ENCODE measurements around the gene AK5.

AK5 gene

DNA sequence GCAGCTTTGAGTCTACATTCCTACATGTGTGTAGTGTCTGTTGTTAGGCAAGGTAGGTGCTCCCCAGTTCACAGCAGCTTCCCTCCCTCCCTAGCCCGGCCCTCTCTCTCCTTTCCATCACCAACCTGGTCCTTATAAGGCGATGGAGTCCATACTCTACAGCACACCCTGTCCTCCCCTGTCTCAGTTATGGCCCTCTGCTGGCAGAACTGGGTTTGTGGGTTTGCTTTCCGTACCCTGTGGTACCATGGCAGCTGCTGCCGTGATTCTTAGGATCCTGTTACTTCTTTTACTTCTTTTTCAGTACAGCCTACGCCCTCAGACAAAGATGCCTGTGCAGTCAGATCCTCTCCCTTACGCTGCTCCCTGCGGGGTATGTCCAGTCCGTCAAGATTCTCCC, 31.7 kb downstream of the AK5 start:
- no peak overlapping the region for H3K27ac ChIP-seq (ENCODE audit: low read depth, low read length)

DNA sequence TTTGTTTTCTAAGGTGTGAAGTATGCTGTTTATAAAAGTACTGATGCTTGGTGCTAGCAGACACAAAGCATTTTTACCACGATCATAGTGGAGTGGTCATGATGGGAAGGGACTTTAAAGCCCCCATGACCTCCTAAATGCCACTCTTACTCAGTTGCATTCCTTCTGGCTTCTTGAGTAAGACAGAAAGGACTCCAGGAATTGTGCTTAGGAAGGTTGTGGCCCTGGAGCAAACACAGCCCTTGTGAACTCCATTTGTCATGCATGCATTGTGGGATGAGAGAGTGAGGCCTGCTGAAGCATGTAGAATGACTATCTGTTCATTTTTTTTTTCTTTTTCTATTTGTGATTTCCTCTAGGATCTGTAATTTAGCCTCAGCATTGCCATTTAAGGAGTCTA, 34.2 kb downstream of the AK5 start:
- no peak overlapping the region for H3K27ac ChIP-seq (ENCODE audit: low read depth, low read length)
- H3K9me3 ChIP-seq (ENCODE audit: control insufficient read depth in 1 of 2, low read length in 2 of 2): no peaks in the 10 kb centered on the region
- H3K9ac ChIP-seq (ENCODE audit: low read depth in 1 of 2, low read length in 2 of 2): no peak overlapping the region
- no peak overlapping the region for H3K4me3 ChIP-seq (ENCODE audit: low read depth in 1 of 2, low read length in 2 of 2)
- H3K4me1 ChIP-seq (ENCODE audit: control insufficient read depth in 1 of 2, insufficient read depth in 2 of 2, low read length in 2 of 2): no peaks in the 10 kb centered on the region
- H3K36me3 ChIP-seq (ENCODE audit: control insufficient read depth in 1 of 2, insufficient read depth in 2 of 2, low read length in 2 of 2): no peaks in the 10 kb centered on the region
- no peaks in the 10 kb centered on the region for H3K27me3 ChIP-seq (ENCODE audit: control insufficient read depth in 1 of 2, insufficient read depth in 2 of 2, low read length in 2 of 2)

More for the DNA sequence above, 31.7 kb downstream of the AK5 start:
- Histone ChIP-seq H3K9me3 (ENCODE audit: control insufficient read depth in 1 of 2, low read length in 2 of 2) (no peaks in the 10 kb centered on the region), H3K27me3 (ENCODE audit: control insufficient read depth in 1 of 2, insufficient read depth in 2 of 2, low read length in 2 of 2) (no peaks in the 10 kb centered on the region), H3K9ac (ENCODE audit: low read depth in 1 of 2, low read length in 2 of 2) (no peak overlapping the region), H3K4me3 (ENCODE audit: low read depth in 1 of 2, low read length in 2 of 2) (no peak overlapping the region), H3K4me1 (ENCODE audit: control insufficient read depth in 1 of 2, insufficient read depth in 2 of 2, low read length in 2 of 2) (no peaks in the 10 kb centered on the region), H3K36me3 (ENCODE audit: control insufficient read depth in 1 of 2, insufficient read depth in 2 of 2, low read length in 2 of 2) (no peaks in the 10 kb centered on the region)

DNA sequence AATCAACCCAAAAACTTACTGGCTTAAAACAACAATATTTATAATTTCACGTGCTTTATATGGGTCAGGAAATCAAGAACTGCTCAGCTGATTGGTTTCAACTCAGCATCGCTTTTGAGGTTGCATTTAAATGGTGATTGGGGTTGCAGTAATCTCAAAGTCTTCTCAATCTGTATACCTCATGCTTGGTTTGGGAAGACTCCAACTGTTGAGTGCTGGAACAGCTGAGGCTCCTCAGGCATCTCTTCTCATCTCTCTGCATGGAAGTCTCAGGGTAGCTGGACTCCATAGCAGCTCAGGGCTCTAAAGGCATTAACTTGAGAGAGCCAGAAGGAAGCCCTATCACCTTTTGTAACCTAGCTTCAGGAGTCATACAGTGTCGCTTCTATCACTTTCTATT, 35.1 kb downstream of the AK5 start:
- Histone ChIP-seq H3K4me1 (ENCODE audit: control insufficient read depth in 1 of 2, insufficient read depth in 2 of 2, low read length in 2 of 2) (no peaks in the 10 kb centered on the region), H3K9me3 (ENCODE audit: control insufficient read depth in 1 of 2, low read length in 2 of 2) (no peaks in the 10 kb centered on the region), H3K27ac (ENCODE audit: low read depth, low read length) (no peak overlapping the region), H3K9ac (ENCODE audit: low read depth in 1 of 2, low read length in 2 of 2) (no peak overlapping the region), H3K27me3 (ENCODE audit: control insufficient read depth in 1 of 2, insufficient read depth in 2 of 2, low read length in 2 of 2) (no peaks in the 10 kb centered on the region), H3K36me3 (ENCODE audit: control insufficient read depth in 1 of 2, insufficient read depth in 2 of 2, low read length in 2 of 2) (no peaks in the 10 kb centered on the region), H3K4me3 (ENCODE audit: low read depth in 1 of 2, low read length in 2 of 2) (no peak overlapping the region)

DNA sequence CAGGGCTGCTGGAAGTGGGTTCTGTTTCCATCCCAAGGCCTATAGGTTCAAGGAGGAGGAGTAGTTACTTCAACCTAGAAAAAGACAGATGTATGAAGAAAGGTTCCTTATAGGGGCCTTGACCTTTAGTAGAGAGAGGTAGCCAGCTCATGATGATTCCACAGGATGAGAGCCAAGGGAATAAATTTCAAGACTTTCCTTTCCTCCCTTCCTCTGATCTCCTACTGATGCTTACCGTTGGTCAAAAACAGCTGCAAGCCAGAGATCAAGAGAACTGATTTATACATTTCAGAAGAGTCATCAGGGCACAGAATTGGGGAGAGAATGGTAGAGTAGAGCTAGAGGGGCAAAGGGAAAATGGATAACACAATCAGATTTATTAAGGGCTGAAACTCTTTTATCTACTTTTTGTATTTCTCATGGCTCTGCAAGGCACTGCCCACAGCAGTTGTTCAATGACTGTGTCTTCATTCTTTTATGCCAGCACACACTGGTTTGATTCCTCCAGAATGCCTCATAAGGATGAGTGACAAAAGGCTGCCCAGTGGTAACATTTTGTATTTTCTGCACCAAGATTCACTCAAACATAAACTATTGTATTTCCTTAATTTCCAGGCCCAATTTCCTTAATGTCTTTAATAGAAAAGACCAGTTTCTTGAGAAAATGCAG, 37.4 kb downstream of the AK5 start:
- Histone ChIP-seq H3K4me1 (ENCODE audit: control insufficient read depth in 1 of 2, insufficient read depth in 2 of 2, low read length in 2 of 2) (no peaks in the 10 kb centered on the region), H3K36me3 (ENCODE audit: control insufficient read depth in 1 of 2, insufficient read depth in 2 of 2, low read length in 2 of 2) (no peaks in the 10 kb centered on the region), H3K4me3 (ENCODE audit: low read depth in 1 of 2, low read length in 2 of 2) (no peak overlapping the region), H3K9me3 (ENCODE audit: control insufficient read depth in 1 of 2, low read length in 2 of 2) (no peaks in the 10 kb centered on the region), H3K27me3 (ENCODE audit: control insufficient read depth in 1 of 2, insufficient read depth in 2 of 2, low read length in 2 of 2) (no peaks in the 10 kb centered on the region), H3K27ac (ENCODE audit: low read depth, low read length) (no peak overlapping the region), H3K9ac (ENCODE audit: low read depth in 1 of 2, low read length in 2 of 2) (no peak overlapping the region)

DNA sequence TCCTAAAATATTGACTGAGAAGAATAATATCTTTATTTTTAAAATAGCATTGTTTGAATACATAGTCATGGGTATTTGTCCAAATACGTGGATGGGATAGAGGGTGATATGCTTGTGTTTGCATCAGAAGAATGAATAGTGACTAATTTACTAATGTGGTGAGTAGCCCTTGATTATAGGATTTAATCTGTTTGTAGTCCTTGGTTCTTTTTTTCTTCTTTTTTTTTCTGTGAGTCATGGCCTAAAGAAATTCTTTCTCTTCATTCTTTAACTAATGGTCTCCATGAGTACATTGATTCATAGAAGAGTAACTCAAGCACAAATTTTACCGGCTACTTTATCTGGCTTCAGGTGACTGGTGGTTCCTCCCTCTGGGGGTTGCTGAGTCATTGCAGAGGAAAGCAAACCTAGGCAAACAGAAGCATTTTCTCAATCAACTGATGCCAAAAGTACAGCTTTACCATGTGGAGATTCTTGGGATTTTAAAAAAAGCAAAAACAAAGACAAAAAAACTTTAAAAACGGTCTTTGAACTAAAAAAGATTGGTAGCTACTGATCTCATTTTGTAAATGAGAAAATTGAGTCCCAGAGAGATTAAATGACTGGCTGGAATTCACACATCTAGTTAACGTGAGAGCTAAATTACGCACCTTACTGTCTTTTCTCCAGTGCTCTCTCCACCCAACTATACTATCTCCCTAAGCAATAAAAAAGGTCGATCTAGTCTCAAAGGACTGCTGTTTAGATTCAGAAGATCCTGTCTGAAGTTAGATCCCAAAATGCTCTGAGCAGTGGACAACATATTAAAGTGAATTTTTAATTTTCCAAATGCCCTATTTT, 40.5 kb downstream of the AK5 start:
- H3K36me3 ChIP-seq (ENCODE audit: control insufficient read depth in 1 of 2, insufficient read depth in 2 of 2, low read length in 2 of 2): no peaks in the 10 kb centered on the region
- no peaks in the 10 kb centered on the region for H3K4me1 ChIP-seq (ENCODE audit: control insufficient read depth in 1 of 2, insufficient read depth in 2 of 2, low read length in 2 of 2)
- no peak overlapping the region for H3K4me3 ChIP-seq (ENCODE audit: low read depth in 1 of 2, low read length in 2 of 2)
- no peak overlapping the region for H3K9ac ChIP-seq (ENCODE audit: low read depth in 1 of 2, low read length in 2 of 2)
- H3K27me3 ChIP-seq (ENCODE audit: control insufficient read depth in 1 of 2, insufficient read depth in 2 of 2, low read length in 2 of 2): no peaks in the 10 kb centered on the region
- no peak overlapping the region for H3K27ac ChIP-seq (ENCODE audit: low read depth, low read length)
- H3K9me3 ChIP-seq (ENCODE audit: control insufficient read depth in 1 of 2, low read length in 2 of 2): no peaks in the 10 kb centered on the region

DNA sequence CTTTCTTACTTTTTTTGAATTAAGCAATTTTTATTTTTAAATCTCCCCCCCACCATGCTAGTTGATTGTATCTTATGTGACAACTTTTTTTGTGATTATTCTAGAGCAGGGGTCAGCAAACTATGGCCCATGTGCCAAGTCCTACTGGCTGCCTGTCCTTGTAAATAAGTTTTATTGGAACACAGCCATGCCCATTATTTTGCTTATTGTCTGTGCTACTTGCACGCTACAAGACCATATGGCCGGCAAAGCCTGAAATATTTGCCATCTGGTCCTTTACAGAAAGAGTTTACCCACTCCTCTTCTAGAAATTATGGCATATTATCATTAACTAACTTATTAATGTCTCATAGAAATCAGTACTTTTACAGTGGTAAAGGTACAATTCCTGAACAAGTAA, 51.7 kb downstream of the AK5 start:
- no peaks in the 10 kb centered on the region for H3K4me1 ChIP-seq (ENCODE audit: control insufficient read depth in 1 of 2, insufficient read depth in 2 of 2, low read length in 2 of 2)
- H3K4me3 ChIP-seq (ENCODE audit: low read depth in 1 of 2, low read length in 2 of 2): no peak overlapping the region
- no peaks in the 10 kb centered on the region for H3K9me3 ChIP-seq (ENCODE audit: control insufficient read depth in 1 of 2, low read length in 2 of 2)
- no peak overlapping the region for H3K9ac ChIP-seq (ENCODE audit: low read depth in 1 of 2, low read length in 2 of 2)
- no peaks in the 10 kb centered on the region for H3K36me3 ChIP-seq (ENCODE audit: control insufficient read depth in 1 of 2, insufficient read depth in 2 of 2, low read length in 2 of 2)
- H3K27me3 ChIP-seq (ENCODE audit: control insufficient read depth in 1 of 2, insufficient read depth in 2 of 2, low read length in 2 of 2): no peaks in the 10 kb centered on the region
- no peak overlapping the region for H3K27ac ChIP-seq (ENCODE audit: low read depth, low read length)

DNA sequence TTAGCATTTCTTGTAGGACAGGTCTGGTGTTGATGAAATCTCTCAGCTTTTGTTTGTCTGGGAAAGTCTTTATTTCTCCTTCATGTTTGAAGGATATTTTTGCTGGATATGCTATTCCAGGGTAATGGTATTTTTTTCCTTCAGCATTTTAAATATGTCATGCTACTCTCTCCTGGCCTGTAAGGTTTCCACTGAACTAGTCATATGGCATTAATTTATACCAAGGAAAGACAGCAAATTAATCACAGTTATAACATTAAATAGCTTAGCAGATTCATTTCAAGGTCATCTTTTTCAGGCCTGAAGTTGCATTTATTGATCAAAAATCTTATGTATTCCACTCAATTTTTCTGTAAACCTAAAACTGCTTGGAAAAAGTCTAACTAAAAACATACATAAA, 54.9 kb downstream of the AK5 start:
- Histone ChIP-seq H3K27ac (ENCODE audit: low read depth, low read length) (no peak overlapping the region), H3K9me3 (ENCODE audit: control insufficient read depth in 1 of 2, low read length in 2 of 2) (no peaks in the 10 kb centered on the region), H3K4me3 (ENCODE audit: low read depth in 1 of 2, low read length in 2 of 2) (no peak overlapping the region), H3K27me3 (ENCODE audit: control insufficient read depth in 1 of 2, insufficient read depth in 2 of 2, low read length in 2 of 2) (no peaks in the 10 kb centered on the region), H3K36me3 (ENCODE audit: control insufficient read depth in 1 of 2, insufficient read depth in 2 of 2, low read length in 2 of 2) (no peaks in the 10 kb centered on the region), H3K9ac (ENCODE audit: low read depth in 1 of 2, low read length in 2 of 2) (no peak overlapping the region), H3K4me1 (ENCODE audit: control insufficient read depth in 1 of 2, insufficient read depth in 2 of 2, low read length in 2 of 2) (no peaks in the 10 kb centered on the region)

DNA sequence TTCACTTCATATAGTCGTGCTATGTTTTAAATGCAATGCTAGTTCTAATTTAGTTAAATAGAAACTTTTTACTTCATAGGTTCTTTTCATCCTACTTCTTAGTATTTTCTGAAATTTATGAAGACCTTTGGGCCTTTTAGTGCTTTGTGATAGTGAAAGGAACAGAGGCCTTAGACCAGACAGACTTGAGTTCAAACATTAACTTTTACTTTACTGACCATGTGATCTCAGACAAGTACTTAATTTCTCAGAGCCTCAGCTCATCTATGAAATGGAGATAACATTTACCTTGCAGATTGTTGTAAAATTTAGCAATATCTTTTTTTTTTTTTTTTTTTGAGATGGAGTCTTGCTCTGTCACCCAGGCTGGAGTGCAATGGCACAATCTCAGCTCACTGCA, 57.5 kb downstream of the AK5 start:
- no peaks in the 10 kb centered on the region for H3K27me3 ChIP-seq (ENCODE audit: control insufficient read depth in 1 of 2, insufficient read depth in 2 of 2, low read length in 2 of 2)
- H3K9me3 ChIP-seq (ENCODE audit: control insufficient read depth in 1 of 2, low read length in 2 of 2): no peaks in the 10 kb centered on the region
- H3K27ac ChIP-seq (ENCODE audit: low read depth, low read length): no peak overlapping the region
- H3K36me3 ChIP-seq (ENCODE audit: control insufficient read depth in 1 of 2, insufficient read depth in 2 of 2, low read length in 2 of 2): no peaks in the 10 kb centered on the region
- no peak overlapping the region for H3K9ac ChIP-seq (ENCODE audit: low read depth in 1 of 2, low read length in 2 of 2)
- H3K4me3 ChIP-seq (ENCODE audit: low read depth in 1 of 2, low read length in 2 of 2): no peak overlapping the region
- no peaks in the 10 kb centered on the region for H3K4me1 ChIP-seq (ENCODE audit: control insufficient read depth in 1 of 2, insufficient read depth in 2 of 2, low read length in 2 of 2)

DNA sequence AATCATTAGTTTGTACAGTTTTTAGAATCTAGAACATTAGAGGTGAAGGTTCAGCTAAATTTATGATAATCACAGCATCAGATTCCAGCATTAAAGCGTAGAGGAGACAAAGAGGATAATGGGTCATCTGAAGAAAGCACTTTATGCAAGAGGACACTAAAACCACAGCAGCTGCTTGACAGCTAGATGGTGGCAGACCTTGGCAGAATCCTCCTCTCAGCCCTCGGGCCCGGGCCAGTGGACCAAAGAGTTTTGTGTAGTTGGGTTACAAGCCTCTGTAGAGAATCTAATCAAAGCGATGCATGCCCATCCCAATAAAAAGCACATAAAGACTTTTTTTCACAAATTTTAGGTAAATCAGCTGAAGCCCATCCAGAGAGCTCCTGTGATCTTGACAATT, 59.4 kb downstream of the AK5 start:
- H3K36me3 ChIP-seq (ENCODE audit: control insufficient read depth in 1 of 2, insufficient read depth in 2 of 2, low read length in 2 of 2): no peaks in the 10 kb centered on the region
- no peaks in the 10 kb centered on the region for H3K27me3 ChIP-seq (ENCODE audit: control insufficient read depth in 1 of 2, insufficient read depth in 2 of 2, low read length in 2 of 2)
- no peak overlapping the region for H3K4me3 ChIP-seq (ENCODE audit: low read depth in 1 of 2, low read length in 2 of 2)
- H3K4me1 ChIP-seq (ENCODE audit: control insufficient read depth in 1 of 2, insufficient read depth in 2 of 2, low read length in 2 of 2): no peaks in the 10 kb centered on the region
- H3K9me3 ChIP-seq (ENCODE audit: control insufficient read depth in 1 of 2, low read length in 2 of 2): no peaks in the 10 kb centered on the region
- H3K27ac ChIP-seq (ENCODE audit: low read depth, low read length): no peak overlapping the region
- H3K9ac ChIP-seq (ENCODE audit: low read depth in 1 of 2, low read length in 2 of 2): no peak overlapping the region

DNA sequence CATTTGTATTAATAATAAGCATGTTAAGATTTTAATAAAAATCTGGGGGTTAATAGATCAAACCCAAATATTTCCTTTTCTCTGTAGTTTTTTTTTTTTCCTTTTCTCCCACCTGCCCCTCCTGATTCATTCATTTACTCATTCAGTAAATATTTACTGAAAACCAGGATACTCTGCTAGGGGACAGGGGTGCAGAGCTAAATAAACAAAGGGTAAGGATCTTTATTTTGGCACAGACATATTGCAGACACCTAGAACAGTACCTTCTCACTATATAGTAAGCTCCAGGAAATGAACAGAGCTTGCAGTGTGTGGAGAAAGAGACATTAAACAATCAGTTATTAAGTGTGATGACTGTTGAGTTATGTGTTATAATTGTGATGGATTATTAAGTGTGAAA, 60.9 kb downstream of the AK5 start:
- Histone ChIP-seq H3K36me3 (ENCODE audit: control insufficient read depth in 1 of 2, insufficient read depth in 2 of 2, low read length in 2 of 2) (no peaks in the 10 kb centered on the region), H3K4me3 (ENCODE audit: low read depth in 1 of 2, low read length in 2 of 2) (no peak overlapping the region), H3K27me3 (ENCODE audit: control insufficient read depth in 1 of 2, insufficient read depth in 2 of 2, low read length in 2 of 2) (no peaks in the 10 kb centered on the region), H3K4me1 (ENCODE audit: control insufficient read depth in 1 of 2, insufficient read depth in 2 of 2, low read length in 2 of 2) (no peaks in the 10 kb centered on the region), H3K27ac (ENCODE audit: low read depth, low read length) (no peak overlapping the region), H3K9ac (ENCODE audit: low read depth in 1 of 2, low read length in 2 of 2) (no peak overlapping the region), H3K9me3 (ENCODE audit: control insufficient read depth in 1 of 2, low read length in 2 of 2) (no peaks in the 10 kb centered on the region)
